ENCODE measurements around the gene MID1IP1. TPM values are rescaled to one million over a fixed set of nuclear protein-coding genes. Genes with fewer than 3 reads are reported as not detected.

Gene MID1IP1
- total and polyA plus RNA-seq, 10 of the 15 experiments (the other 5 are each of a cell fraction or from before 2014, with no cell fraction given): 0.21 to 62.2 (median 14.6) TPM

GRCh38 chrX:38817004-38817703 is 15.9 kb downstream of the MID1IP1 start:
- BruUV-seq (replicated peaks): no TSS peak
- Histone ChIP-seq H3K4me2 (ENCODE audit: control insufficient read depth, insufficient read depth) (no peak overlapping the region), H3K79me2 (ENCODE audit: control insufficient read depth, insufficient read depth, low read length) (no peaks in the 10 kb centered on the region), H3K9ac (ENCODE audit: control insufficient read depth, insufficient read depth, low read length) (no peak overlapping the region), H3K27me3 (replicated peaks in 1 of 2; ENCODE audit: control insufficient read depth in 2 of 2, insufficient read depth in 2 of 2, low read length in 1 of 2) (no peaks in the 10 kb centered on the region), H3K9me3 (replicated peaks; ENCODE audit: control insufficient read depth, insufficient read depth, low read length) (no peaks in the 10 kb centered on the region; the same call in 2 of the 3 replicates), H3K4me1 (ENCODE audit: control insufficient read depth, insufficient read depth, low read length) (no peaks in the 10 kb centered on the region), H2AFZ (ENCODE audit: control insufficient read depth, low read depth, low read length) (peak overlapping the region; percentile 32; the same call in 1 of the 2 replicates), H3K27ac (ENCODE audit: control insufficient read depth, insufficient read depth) (no peak overlapping the region), H3K36me3 (ENCODE audit: control insufficient read depth in 2 of 2, insufficient read depth in 2 of 2, low read length in 1 of 2) (no peaks in the 10 kb centered on the region), H3K4me3 (no peak overlapping the region), H4K20me1 (ENCODE audit: control insufficient read depth, insufficient read depth) (no peaks in the 10 kb centered on the region)
- ChIA-PET CTCF (interaction anchor here (0.8 to 1.5 kb wide), 2 partner anchors 24 to 335 kb away, joined by 3 read pairs; no protein-coding TSS in a partner anchor), POLR2A (no interaction called here), SMC1A (ENCODE audit: uncharacterized antibody, unreplicated experiment) (interaction anchor here (0.9 to 1.5 kb wide), 3 partner anchors 11 to 63 kb away, joined by 3 to 4 read pairs (median 4); no protein-coding TSS in a partner anchor), RAD21 (ENCODE audit: unreplicated experiment) (no interaction called here)
- 0 out of 2 replicates have a peak, but pooled peaks have one; percentile 23 for TF ChIP-seq ZNF687 (IDR thresholded peaks at IDR 0.05)
- 0 out of 2 replicates have a peak, but pooled peaks have one; percentile 25 for TF ChIP-seq IKZF1 (conservative IDR thresholded peaks at IDR 0.05)
- TF ChIP-seq NR2C1 (IDR thresholded peaks at IDR 0.05): no peak
- TF ChIP-seq SIX5 (IDR thresholded peaks at IDR 0.05; ENCODE audit: low read depth, low read length, severe bottlenecking): no peak
- no peak for TF ChIP-seq IKZF2 (IDR thresholded peaks at IDR 0.05)
- no peak for TF ChIP-seq ATF3 (IDR thresholded peaks at IDR 0.05; ENCODE audit: borderline replicate concordance, extremely low read depth, low read depth, low read length)
- TF ChIP-seq RFX5 (IDR thresholded peaks at IDR 0.05; ENCODE audit: low read depth, low read length): no peak
- TF ChIP-seq SMAD5 (IDR thresholded peaks at IDR 0.05; ENCODE audit: low read depth): no peak
- no peak for TF ChIP-seq TBL1XR1 (IDR thresholded peaks at IDR 0.05; ENCODE audit: low read depth, low read length)
- no peak for TF ChIP-seq TCF7 (IDR thresholded peaks at IDR 0.05; ENCODE audit: borderline replicate concordance)
- no peak for TF ChIP-seq SP1 (IDR thresholded peaks at IDR 0.05; ENCODE audit: low read depth, low read length)
- no peak for TF ChIP-seq PRDM15 (CRISPR knock-in tag; IDR thresholded peaks at IDR 0.05)
- TF ChIP-seq EED (IDR thresholded peaks at IDR 0.05; ENCODE audit: low read depth): no peak
- peak; percentile 54; the same call in 1 of the 2 replicates for TF ChIP-seq SPI1 (IDR thresholded peaks at IDR 0.05; ENCODE audit: borderline replicate concordance, insufficient read depth, low read depth, low read length)
- no peak for TF ChIP-seq SUZ12 (IDR thresholded peaks at IDR 0.05; ENCODE audit: unreplicated experiment)
- in situ Hi-C loops (cut with MboI) (no loop called here), intact Hi-C loops (cut with micrococcal nuclease; ENCODE audit: unreplicated experiment) (no loop called here)
- no peak for ATAC-seq
- no peak for FAIRE-seq
- no peak for DNase-seq (ENCODE audit: low read depth, low spot score)
- WGBS (ENCODE audit: insufficient coverage, insufficient replicate concordance, low lambda C conversion rate, missing lambda C conversion rate): 24% methylated on average over 2 of the region's 2 CpGs
